GM19438 (cell line): ENCODE results near the gene OSBP2.

ENCODE experiments used
- ATAC-seq: cut with Tn5 transposase; IDR thresholded peaks from one replicate; pipeline ENCODE4 v1.9.1; 2021; ENCODE audit warnings: low read depth; ENCODE audit not compliant: unreplicated experiment

OSBP2 gene

GRCh38 chr22:30953206-30953605, 258.5 kb downstream of the OSBP2 start:
- ATAC-seq = no peak

GRCh38 chr22:30955153-30955552, 260.5 kb downstream of the OSBP2 start:
- no peak for ATAC-seq
